Thoracic aorta (tissue), 2 donors: ENCODE measurements around the gene ARSI. TPM values are rescaled to one million over a fixed set of nuclear protein-coding genes. Genes with fewer than 3 reads are reported as not detected.

Experiments
- ATAC-seq: fragments of 150-250 bp; one replicate; pipeline ENCODE4 v1.8.0; 2017; ENCODE audit warnings: low read depth; ENCODE audit not compliant: insufficient number of reproducible peaks, low FRiP score
- DNase-seq: peaks from one replicate; pipeline ENCODE4 v3.0.0-alpha.2; 2020; ENCODE audit warnings: low spot score
- H3K27ac ChIP-seq, 2 donors: fragments of 200-600 bp; sonication (generic); 1 replicate in 1 of 2; 2 replicates in 1 of 2; pipeline ENCODE4 v1.5.1; 2016; ENCODE audit warnings: mild to moderate bottlenecking in 2 of 2, moderate library complexity in 2 of 2
- H3K27me3 ChIP-seq: fragments of 200-600 bp; sonication (generic); replicated peaks from 2 replicates; pipeline ENCODE4 v1.6.0; 2016; ENCODE audit warnings: mild to moderate bottlenecking; ENCODE audit not compliant: insufficient read depth
- H3K36me3 ChIP-seq: fragments of 200-600 bp; sonication (generic); one replicate; pipeline ENCODE4 v1.5.1; 2016
- H3K4me1 ChIP-seq, 2 donors: fragments of 200-600 bp; sonication (generic); 1 replicate in 1 of 2; 2 replicates in 1 of 2; pipeline versions ENCODE4 v1.5.1 to v1.6.0; 2016; ENCODE audit warnings: low read depth in 2 of 2, mild to moderate bottlenecking in 1 of 2; ENCODE audit not compliant: control insufficient read depth in 1 of 2
- H3K4me3 ChIP-seq: fragments of 200-600 bp; sonication (generic); 2 replicates; pipeline ENCODE4 v1.5.1; 2016; ENCODE audit warnings: mild to moderate bottlenecking
- H3K9me3 ChIP-seq: fragments of 200-600 bp; sonication (generic); 2 replicates; pipeline ENCODE4 v1.5.1; 2016
- CTCF ChIP-seq: fragments of 200-600 bp; sonication (generic); IDR thresholded peaks from one replicate; pipeline ENCODE4 v1.5.1; 2019; ENCODE audit warnings: antibody characterized with exemption
- total RNA-seq, 2 donors: library from RNA; depleted of rRNA; stranded (reverse); fragments of >200 nt; gene quantifications; one replicate each; pipeline versions ENCODE4 v1.1.0 to v1.2.3, GENCODE V29; 2016

The ARSI gene
- total RNA-seq, 2 donors from 2014 or later, result 0.41 to 4.3 TPM

- H3K4me1 ChIP-seq, result peaks cover 0 to 10% of the 10 kb centered on the region in 2 donors
- no peaks in the 10 kb centered on the region for H3K9me3 ChIP-seq
- H3K36me3 ChIP-seq, result no peaks in the 10 kb centered on the region
- no peak for TF ChIP-seq CTCF
- no peaks in the 10 kb centered on the region for H3K27me3 ChIP-seq
- ATAC-seq (no peak), DNase-seq (no peak)
- H3K27ac ChIP-seq, result no peak overlapping the region
- no peak overlapping the region for H3K4me3 ChIP-seq
Measured at GRCh38 chr5:150327139-150327538, 24.4 kb upstream of the ARSI start.

GRCh38 chr5:150326707-150327106, 24.0 kb upstream of the ARSI start:
- TF ChIP-seq CTCF, result no peak
- ATAC-seq (no peak), DNase-seq (no peak)
- Histone ChIP-seq H3K36me3 (no peaks in the 10 kb centered on the region), H3K4me3 (no peak overlapping the region), H3K4me1 (peaks cover 0 to 10% of the 10 kb centered on the region in 2 donors), H3K9me3 (no peaks in the 10 kb centered on the region), H3K27ac (no peak overlapping the region), H3K27me3 (no peaks in the 10 kb centered on the region)

GRCh38 chr5:150325426-150325825, 22.7 kb upstream of the ARSI start:
- Histone ChIP-seq H3K4me1 (peaks cover 0 to 10% of the 10 kb centered on the region in 2 donors), H3K27me3 (no peaks in the 10 kb centered on the region), H3K27ac (no peak overlapping the region), H3K36me3 (no peaks in the 10 kb centered on the region), H3K9me3 (no peaks in the 10 kb centered on the region), H3K4me3 (no peak overlapping the region)
- no peak for ATAC-seq
- no peak for DNase-seq
- TF ChIP-seq CTCF, result no peak

- no peak for DNase-seq
- Histone ChIP-seq H3K36me3 (no peaks in the 10 kb centered on the region), H3K4me1 (no peaks in the 10 kb centered on the region), H3K27ac (no peak overlapping the region), H3K27me3 (no peaks in the 10 kb centered on the region), H3K4me3 (no peak overlapping the region), H3K9me3 (no peaks in the 10 kb centered on the region)
- no peak for ATAC-seq
- no peak for TF ChIP-seq CTCF
Measured at GRCh38 chr5:150323819-150324218, 21.1 kb upstream of the ARSI start.

GRCh38 chr5:150323092-150323491, 20.4 kb upstream of the ARSI start:
- no peaks in the 10 kb centered on the region for H3K27me3 ChIP-seq
- DNase-seq, result no peak
- no peaks in the 10 kb centered on the region for H3K9me3 ChIP-seq
- no peak for TF ChIP-seq CTCF
- H3K4me1 ChIP-seq, result no peaks in the 10 kb centered on the region
- no peak overlapping the region for H3K27ac ChIP-seq
- no peak for ATAC-seq
- H3K36me3 ChIP-seq, result no peaks in the 10 kb centered on the region
- no peak overlapping the region for H3K4me3 ChIP-seq
